ENCODE measurements around the gene ZNF385C. TPM values are rescaled to one million over a fixed set of nuclear protein-coding genes. Genes with fewer than 3 reads are reported as not detected.

Gene ZNF385C
- total and polyA plus RNA-seq, 7 experiments from 2014 or later, result 0.15 to 0.45 (median 0.23) TPM; not detected in 3

GRCh38 chr17:41982026-41982760 lies 116.1 kb downstream of the ZNF385C start:
- H3K36me3 ChIP-seq (ENCODE audit: control insufficient read depth in 2 of 3, insufficient read depth in 3 of 3, low read length in 3 of 3), result peaks cover 25 to 90% (median 25%) of the 10 kb centered on the region in 3 experiments
- DNase-seq (no peak), ATAC-seq (no peak)
- H3K4me1 ChIP-seq (ENCODE audit: control insufficient read depth in 2 of 2, insufficient read depth in 2 of 2, low read length in 2 of 2), result no peaks in the 10 kb centered on the region
- H3K4me3 Mint-ChIP-seq, result no peak overlapping the region
- no peaks in the 10 kb centered on the region for H3K27me3 ChIP-seq (ENCODE audit: control insufficient read depth in 2 of 2, insufficient read depth in 2 of 2, low read length in 2 of 2)
- CTCF ChIA-PET, result no interaction called here
- no peaks in the 10 kb centered on the region for H3K9me3 ChIP-seq (ENCODE audit: control insufficient read depth in 2 of 3, low read length in 3 of 3)
- peaks cover 0 to 4% (median 0%) of the 10 kb centered on the region in 7 donors for H3K4me1 Mint-ChIP-seq
- POLR2A ChIA-PET, result interaction anchor here (1.2 to 1.5 kb wide), 2 partner anchors 14 to 35 kb away, joined by 3 read pairs; partner anchors contain the start of gene DNAJC7
- no peak overlapping the region for H3K27ac ChIP-seq (ENCODE audit: low read depth, low read length)
- no peak overlapping the region for H3K4me3 ChIP-seq (ENCODE audit: low read length)
- H3K36me3 Mint-ChIP-seq, result peaks cover 9 to 50% (median 24%) of the 10 kb centered on the region in 5 donors
- peaks cover 0 to 1% (median 0%) of the 10 kb centered on the region in 11 donors for H3K9me3 Mint-ChIP-seq
- no peaks in the 10 kb centered on the region for H3K27me3 Mint-ChIP-seq
- peak overlapping the region in 2 of 9 donors; percentile 51 to 81 for H3K27ac Mint-ChIP-seq
- intact Hi-C loops (cut with micrococcal nuclease), result no loop called here

DNA sequence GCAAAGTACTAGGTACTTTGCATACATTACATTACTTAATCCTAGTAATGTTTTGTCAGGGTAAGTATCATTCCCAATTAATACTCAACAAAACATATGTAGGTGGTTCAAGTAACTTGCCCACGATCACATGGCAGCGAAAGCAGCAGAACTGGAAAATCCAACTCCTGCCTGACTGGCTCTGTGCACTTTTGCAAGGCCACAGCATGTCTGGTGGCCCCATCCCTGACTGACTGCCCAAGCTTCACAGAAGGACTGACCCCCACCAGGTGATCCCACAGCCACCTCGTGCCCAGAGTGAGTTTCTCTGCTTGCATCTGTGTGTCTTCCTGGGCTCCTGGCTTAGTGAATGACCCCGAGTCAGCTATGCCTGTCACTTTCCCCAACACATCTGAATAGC lies 120.3 kb downstream of the ZNF385C start:
- ChIA-PET POLR2A (interaction anchor here (3.7 kb wide), 1 partner anchor 11 kb away, joined by 26 read pairs; the partner anchor contains the start of gene CNP), CTCF (interaction anchor here (0.6 kb wide), 1 partner anchor 543 kb away, joined by 3 read pairs; no protein-coding TSS in a partner anchor)
- Mint-ChIP-seq H3K27me3 (no peaks in the 10 kb centered on the region), H3K4me3 (no peak overlapping the region), H3K4me1 (peaks cover 0 to 10% (median 3%) of the 10 kb centered on the region in 7 donors), H3K9me3 (peaks cover 0 to 1% (median 0%) of the 10 kb centered on the region in 11 donors), H3K36me3 (peaks cover 9 to 55% (median 20%) of the 10 kb centered on the region in 5 donors), H3K27ac (peak overlapping the region in 4 of 9 donors; percentile 16 to 65 (median 28))
- Histone ChIP-seq H3K4me3 (ENCODE audit: low read length) (no peak overlapping the region), H3K27me3 (ENCODE audit: control insufficient read depth in 2 of 2, insufficient read depth in 2 of 2, low read length in 2 of 2) (no peaks in the 10 kb centered on the region), H3K9me3 (ENCODE audit: control insufficient read depth in 2 of 3, low read length in 3 of 3) (no peaks in the 10 kb centered on the region), H3K4me1 (ENCODE audit: control insufficient read depth in 2 of 2, insufficient read depth in 2 of 2, low read length in 2 of 2) (no peaks in the 10 kb centered on the region), H3K27ac (ENCODE audit: low read depth, low read length) (no peak overlapping the region), H3K36me3 (ENCODE audit: control insufficient read depth in 2 of 3, insufficient read depth in 3 of 3, low read length in 3 of 3) (peaks cover 31 to 91% (median 37%) of the 10 kb centered on the region in 3 experiments)
- ATAC-seq, result no peak
- no peak for DNase-seq
- intact Hi-C loops (cut with micrococcal nuclease), result no loop called here

GRCh38 chr17:41976142-41976768 lies 122.0 kb downstream of the ZNF385C start:
- intact Hi-C loops (cut with micrococcal nuclease), result no loop called here
- Mint-ChIP-seq H3K36me3 (peaks cover 4 to 49% (median 12%) of the 10 kb centered on the region in 5 donors), H3K4me3 (no peak overlapping the region), H3K27me3 (no peaks in the 10 kb centered on the region), H3K27ac (peak overlapping the region in 3 of 9 donors; percentile 28 to 59 (median 29)), H3K9me3 (peaks cover 0 to 1% (median 0%) of the 10 kb centered on the region in 11 donors), H3K4me1 (peaks cover 0 to 15% (median 5%) of the 10 kb centered on the region in 7 donors)
- ChIA-PET POLR2A (interaction anchor here (0.7 to 3.7 kb wide), 4 partner anchors 9 to 44 kb away, joined by 3 to 26 read pairs (median 3); partner anchors contain the start of genes CNP, DNAJC7 and NKIRAS2), CTCF (interaction anchor here (0.6 kb wide), 1 partner anchor 8 kb away, joined by 3 read pairs; no protein-coding TSS in a partner anchor)
- no peak overlapping the region for H3K27ac ChIP-seq (ENCODE audit: low read depth, low read length)
- H3K4me1 ChIP-seq (ENCODE audit: control insufficient read depth in 2 of 2, insufficient read depth in 2 of 2, low read length in 2 of 2), result no peaks in the 10 kb centered on the region
- no peak overlapping the region for H3K4me3 ChIP-seq (ENCODE audit: low read length)
- ATAC-seq, result no peak
- no peak for DNase-seq
- no peaks in the 10 kb centered on the region for H3K9me3 ChIP-seq (ENCODE audit: control insufficient read depth in 2 of 3, low read length in 3 of 3)
- peaks cover 23 to 89% (median 26%) of the 10 kb centered on the region in 3 experiments for H3K36me3 ChIP-seq (ENCODE audit: control insufficient read depth in 2 of 3, insufficient read depth in 3 of 3, low read length in 3 of 3)
- H3K27me3 ChIP-seq (ENCODE audit: control insufficient read depth in 2 of 2, insufficient read depth in 2 of 2, low read length in 2 of 2), result no peaks in the 10 kb centered on the region

Other genes with a start within 250 kb of the ZNF385C start
- gene KLHL11, start 233.1 kb downstream of the ZNF385C start, total RNA-seq, result 10 to 100 TPM; 15.2 to 25.9 (median 18.9) TPM
- gene KLHL11, start 233.1 kb downstream of the ZNF385C start, polyA plus RNA-seq, result 1 to 10 TPM; 6.7 to 7.0 TPM
- 100 to 1,000 TPM in 1 of 5 experiments, 10 to 100 TPM in 4; 59.2 to 154 (median 70.8) TPM for gene ACLY, start 179.5 kb downstream of the ZNF385C start, total RNA-seq
- gene ACLY, start 179.5 kb downstream of the ZNF385C start, polyA plus RNA-seq, result 10 to 100 TPM; 42.7 to 51.9 TPM
- gene ODAD4, start 167.9 kb downstream of the ZNF385C start, total RNA-seq, result 1 to 10 TPM in 3 of 5 experiments, under 1 TPM in 1, not detected in 1; 0.16 to 4.1 (median 1.6) TPM
- under 1 TPM; 0.10 to 0.40 TPM for gene ODAD4, start 167.9 kb downstream of the ZNF385C start, polyA plus RNA-seq
- gene CNP, start 131.7 kb downstream of the ZNF385C start, total RNA-seq, result 10 to 100 TPM; 29.6 to 86.3 (median 32.5) TPM
- 10 to 100 TPM; 32.3 to 34.2 TPM for gene CNP, start 131.7 kb downstream of the ZNF385C start, polyA plus RNA-seq
- gene DNAJC7, start 81.0 kb downstream of the ZNF385C start, total RNA-seq, result 100 to 1,000 TPM in 4 of 5 experiments, 10 to 100 TPM in 1; 99.4 to 145 (median 109) TPM
- 10 to 100 TPM; 65.4 to 77.7 TPM for gene DNAJC7, start 81.0 kb downstream of the ZNF385C start, polyA plus RNA-seq
- gene NKIRAS2, start 78.4 kb downstream of the ZNF385C start, total RNA-seq, result 10 to 100 TPM; 14.3 to 24.0 (median 20.4) TPM
- 10 to 100 TPM; 24.6 to 30.5 TPM for gene NKIRAS2, start 78.4 kb downstream of the ZNF385C start, polyA plus RNA-seq
- 1 to 10 TPM in 1 of 5 experiments, under 1 TPM in 4; 0.10 to 1.0 (median 0.67) TPM for gene C17orf113, start 47.9 kb downstream of the ZNF385C start, total RNA-seq
- gene C17orf113, start 47.9 kb downstream of the ZNF385C start, polyA plus RNA-seq, result under 1 TPM; 0.14 to 0.28 TPM
- 10 to 100 TPM; 36.0 to 80.5 (median 53.5) TPM for gene DHX58, start 14.2 kb upstream of the ZNF385C start, total RNA-seq
- 10 to 100 TPM; 10.1 to 24.7 TPM for gene DHX58, start 14.2 kb upstream of the ZNF385C start, polyA plus RNA-seq
- gene KAT2A, start 22.9 kb upstream of the ZNF385C start, total RNA-seq, result 10 to 100 TPM; 39.6 to 71.1 (median 49.1) TPM
- gene KAT2A, start 22.9 kb upstream of the ZNF385C start, polyA plus RNA-seq, result 10 to 100 TPM in 1 of 2 donors, 1 to 10 TPM in 1; 6.6 to 12.0 TPM
- gene HSPB9, start 24.3 kb upstream of the ZNF385C start, total RNA-seq, result under 1 TPM in 2 of 5 experiments, not detected in 3; 0.12 to 0.16 TPM
- gene HSPB9, start 24.3 kb upstream of the ZNF385C start, polyA plus RNA-seq, result under 1 TPM in 1 of 2 donors, not detected in 1; 0.10 TPM
- gene RAB5C, start 56.5 kb upstream of the ZNF385C start, total RNA-seq, result 10 to 100 TPM; 72.0 to 95.2 (median 75.4) TPM
- 10 to 100 TPM; 56.6 to 63.2 TPM for gene RAB5C, start 56.5 kb upstream of the ZNF385C start, polyA plus RNA-seq
- under 1 TPM in 3 of 5 experiments, not detected in 2; 0.12 to 0.24 (median 0.16) TPM for gene KCNH4, start 82.7 kb upstream of the ZNF385C start, total RNA-seq
- gene KCNH4, start 82.7 kb upstream of the ZNF385C start, polyA plus RNA-seq, result under 1 TPM in 1 of 2 donors, not detected in 1; 0.07 TPM
- not detected for gene HCRT, start 87.0 kb upstream of the ZNF385C start, total RNA-seq
- gene HCRT, start 87.0 kb upstream of the ZNF385C start, polyA plus RNA-seq, result not detected
- 10 to 100 TPM; 15.5 to 29.8 (median 19.9) TPM for gene GHDC, start 96.0 kb upstream of the ZNF385C start, total RNA-seq
- 10 to 100 TPM; 15.2 to 17.4 TPM for gene GHDC, start 96.0 kb upstream of the ZNF385C start, polyA plus RNA-seq
- 100 to 1,000 TPM; 143 to 192 (median 183) TPM for gene STAT5B, start 177.9 kb upstream of the ZNF385C start, total RNA-seq
- gene STAT5B, start 177.9 kb upstream of the ZNF385C start, polyA plus RNA-seq, result 100 to 1,000 TPM in 1 of 2 donors, 10 to 100 TPM in 1; 98.0 to 135 TPM
- gene STAT5A, start 190.0 kb upstream of the ZNF385C start, total RNA-seq, result 100 to 1,000 TPM; 111 to 162 (median 150) TPM
- 100 to 1,000 TPM in 1 of 2 donors, 10 to 100 TPM in 1; 72.8 to 150 TPM for gene STAT5A, start 190.0 kb upstream of the ZNF385C start, polyA plus RNA-seq

Data from naive thymus-derived CD4-positive, alpha-beta T cell (primary cell).